CD4-positive, alpha-beta memory T cell (primary cell): ENCODE data around the gene APLP1. TPM values are rescaled to one million over a fixed set of nuclear protein-coding genes. Genes with fewer than 3 reads are reported as not detected.

Source experiments
- CTCF ChIA-PET: fragments of 350-600 bp; sonication (Branson Sonifier 250); formaldehyde crosslinking; loops from one replicate; lab custom pipeline; 2021; ENCODE audit warnings: inconsistent platforms; ENCODE audit not compliant: partially characterized antibody; lab: Charles Lee
- POLR2A ChIA-PET: fragments of 350-600 bp; sonication (Branson Sonifier 250); formaldehyde crosslinking; loops from one replicate; lab custom pipeline; 2021; ENCODE audit not compliant: partially characterized antibody; lab: Charles Lee
- DNase-seq, 5 donors: peaks; one replicate each; pipeline versions ENCODE4 v3.0.0 to v3.0.0-alpha.2; 2020 to 2022; ENCODE audit warnings: mixed read lengths in 1 of 5
- H3K27ac ChIP-seq: one replicate; pipeline ENCODE4 v1.7.0; 2013; ENCODE audit warnings: low read depth, low read length
- H3K27me3 ChIP-seq: 2 replicates; pipeline ENCODE4 v1.7.0; 2013; ENCODE audit warnings: mild to moderate bottlenecking, low read length, moderate library complexity; ENCODE audit not compliant: insufficient read depth
- H3K36me3 ChIP-seq: 2 replicates; pipeline ENCODE4 v1.7.0; 2013; ENCODE audit warnings: mild to moderate bottlenecking, low read length, moderate library complexity; ENCODE audit not compliant: insufficient read depth
- H3K4me1 ChIP-seq: 2 replicates; pipeline ENCODE4 v1.7.0; 2013; ENCODE audit warnings: mild to moderate bottlenecking, low read length, moderate library complexity; ENCODE audit not compliant: insufficient read depth
- H3K4me3 ChIP-seq, 2 donors: one replicate each; pipeline ENCODE4 v1.7.0; 2013; ENCODE audit warnings: low read length in 2 of 2, mild to moderate bottlenecking in 1 of 2
- H3K9me3 ChIP-seq, 2 donors: one replicate each; pipeline ENCODE4 v1.7.0; 2013; ENCODE audit warnings: low read length in 2 of 2, control low read depth in 1 of 2; ENCODE audit not compliant: control insufficient read depth in 1 of 2
- H3K27ac Mint-ChIP-seq, 7 donors: one replicate each; pipeline ENCODE4 v1.8.0; 2020 to 2021; ENCODE audit warnings: mixed read lengths in 7 of 7, mild to moderate bottlenecking in 6 of 7, inconsistent platforms in 3 of 7, moderate library complexity in 3 of 7
- H3K27me3 Mint-ChIP-seq, 2 donors: one replicate each; pipeline ENCODE4 v1.8.0; 2020 to 2021; ENCODE audit warnings: mixed read lengths in 2 of 2
- H3K36me3 Mint-ChIP-seq, 2 donors: one replicate each; pipeline ENCODE4 v1.8.0; 2020 to 2021; ENCODE audit warnings: mixed read lengths in 2 of 2, inconsistent platforms in 1 of 2, mild to moderate bottlenecking in 1 of 2
- H3K4me1 Mint-ChIP-seq, 4 donors: one replicate each; pipeline ENCODE4 v1.8.0; 2020 to 2021; ENCODE audit warnings: mixed read lengths in 4 of 4, mild to moderate bottlenecking in 1 of 4
- H3K4me3 Mint-ChIP-seq, 8 donors: one replicate each; pipeline ENCODE4 v1.8.0; 2020 to 2021; ENCODE audit warnings: mixed read lengths in 8 of 8, mild to moderate bottlenecking in 7 of 8, moderate library complexity in 6 of 8, inconsistent platforms in 3 of 8
- H3K9me3 Mint-ChIP-seq, 8 donors: one replicate each; pipeline ENCODE4 v1.8.0; 2020 to 2021; ENCODE audit warnings: mixed read lengths in 8 of 8, mild to moderate bottlenecking in 5 of 8, inconsistent platforms in 3 of 8, moderate library complexity in 1 of 8
- intact Hi-C: fragments of 100-400 bp; cut with micrococcal nuclease; formaldehyde crosslinking; loops from one replicate; pipeline ENCODE4 v1.15.1; 2023
- polyA plus RNA-seq, 2 donors: library from polyadenylated mRNA; unstranded; fragments of 300-500 nt; fragmentation: Illumina TruSeq; gene quantifications; one replicate each; pipeline ENCODE4 v1.2.3, GENCODE V29; 2021
- total RNA-seq, 2 experiments: library from RNA; stranded (reverse); gene quantifications; one replicate each; pipeline ENCODE4 v1.2.3, GENCODE V29; 2021

APLP1 gene
- total and polyA plus RNA-seq, 4 experiments from 2014 or later = 0.70 TPM; not detected in 3

DNA sequence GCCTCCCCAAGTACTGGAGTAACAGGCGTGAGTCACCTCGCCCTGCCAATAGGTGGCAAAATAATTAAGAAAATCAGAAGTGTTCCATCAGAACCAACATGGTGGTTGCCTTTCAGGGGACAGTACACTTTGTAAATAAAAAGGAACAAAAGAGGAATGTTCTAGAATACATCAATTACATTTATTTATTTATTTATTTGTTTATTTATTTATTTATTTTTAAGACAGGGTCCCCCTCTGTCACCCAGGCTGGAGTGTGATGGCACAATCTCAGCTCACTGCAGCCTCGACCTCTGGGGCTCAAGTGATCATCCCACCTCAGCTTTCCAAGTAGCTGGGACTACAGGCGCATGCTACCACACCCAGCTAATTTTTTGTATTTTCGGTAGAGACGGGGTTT is 52.6 kb downstream of the APLP1 start:
- DNase-seq = no peak
- Mint-ChIP-seq H3K36me3 (peaks cover 0 to 11% of the 10 kb centered on the region in 2 donors), H3K4me3 (no peak overlapping the region), H3K4me1 (peaks cover 0 to 2% (median 0%) of the 10 kb centered on the region in 4 donors), H3K27me3 (no peaks in the 10 kb centered on the region), H3K9me3 (peaks cover 0 to 11% (median 6%) of the 10 kb centered on the region in 8 donors), H3K27ac (no peak overlapping the region)
- H3K27ac ChIP-seq = no peak overlapping the region
- H3K36me3 ChIP-seq = no peaks in the 10 kb centered on the region
- no peaks in the 10 kb centered on the region for H3K9me3 ChIP-seq
- H3K27me3 ChIP-seq = no peaks in the 10 kb centered on the region
- ChIA-PET CTCF (interaction anchor here (1.2 kb wide), 1 partner anchor 37 kb away, joined by 3 read pairs; no protein-coding TSS in a partner anchor), POLR2A (interaction anchor here (0.9 kb wide), 1 partner anchor 20 kb away, joined by 5 read pairs; the partner anchor contains the start of gene NFKBID)
- intact Hi-C loops = no loop called here
- H3K4me1 ChIP-seq = no peaks in the 10 kb centered on the region
- H3K4me3 ChIP-seq = no peak overlapping the region

DNA sequence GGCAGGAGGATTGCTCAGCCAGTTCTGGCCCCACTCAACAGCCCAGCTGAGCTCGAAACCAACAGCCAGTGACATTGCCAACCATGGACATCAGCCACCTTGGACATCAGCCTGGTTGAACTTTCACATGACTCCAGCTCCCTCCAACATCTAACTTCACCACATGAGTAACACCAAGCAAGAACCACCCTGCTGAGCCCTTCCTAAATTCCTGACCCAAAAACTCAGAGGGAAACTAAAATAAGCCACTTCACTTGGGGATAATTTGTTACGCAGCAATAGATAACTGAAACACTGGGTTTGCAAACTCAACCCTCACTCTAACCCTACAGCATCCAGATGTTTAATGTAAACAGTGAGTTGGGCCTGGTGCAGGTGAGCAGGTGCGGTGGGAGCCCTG is 57.1 kb downstream of the APLP1 start:
- Histone ChIP-seq H3K4me3 (no peak overlapping the region), H3K4me1 (peaks cover 22% of the 10 kb centered on the region), H3K9me3 (no peaks in the 10 kb centered on the region), H3K36me3 (no peaks in the 10 kb centered on the region), H3K27me3 (no peaks in the 10 kb centered on the region), H3K27ac (no peak overlapping the region)
- H3K27ac Mint-ChIP-seq = peak overlapping the region in 1 of 7 donors; percentile 32
- H3K27me3 Mint-ChIP-seq = no peaks in the 10 kb centered on the region
- peaks cover 13 to 32% (median 18%) of the 10 kb centered on the region in 4 donors for H3K4me1 Mint-ChIP-seq
- DNase-seq = no peak
- CTCF ChIA-PET = interaction anchor here (0.6 to 1.6 kb wide), 4 partner anchors 8 to 231 kb away, joined by 3 to 4 read pairs (median 3); partner anchors contain the start of gene NFKBID
- no peak overlapping the region for H3K4me3 Mint-ChIP-seq
- POLR2A ChIA-PET = interaction anchor here (1.2 to 2.4 kb wide), 4 partner anchors 21 to 43 kb away, joined by 3 to 11 read pairs (median 4); partner anchors contain the start of gene NFKBID
- H3K36me3 Mint-ChIP-seq = peaks cover 0 to 14% of the 10 kb centered on the region in 2 donors
- H3K9me3 Mint-ChIP-seq = peaks cover 0 to 14% (median 7%) of the 10 kb centered on the region in 8 donors
- intact Hi-C loops = no loop called here

DNA sequence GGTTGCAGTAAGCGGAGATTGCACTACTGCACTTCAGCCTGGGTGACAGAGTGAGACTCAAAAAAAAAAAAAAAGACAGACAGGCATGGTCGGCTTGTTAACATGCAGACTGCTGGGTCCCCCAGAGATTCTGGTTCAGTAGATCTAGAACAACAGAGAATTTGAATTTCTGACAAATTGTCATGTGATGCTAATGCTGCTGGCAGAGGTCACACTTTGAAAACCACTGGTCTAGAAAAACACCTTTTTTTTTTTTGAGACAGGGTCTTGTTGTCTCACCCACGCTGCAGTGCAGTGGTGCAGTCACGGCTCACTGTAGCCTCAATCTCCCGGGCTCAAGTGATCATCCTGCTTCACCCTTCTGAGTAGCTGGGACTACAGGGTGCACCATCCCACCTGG is 60.1 kb downstream of the APLP1 start:
- H3K4me1 Mint-ChIP-seq = peaks cover 23 to 47% (median 32%) of the 10 kb centered on the region in 4 donors
- no peaks in the 10 kb centered on the region for H3K27me3 ChIP-seq
- CTCF ChIA-PET = interaction anchor here (2.0 to 7.2 kb wide), 2 partner anchors 25 to 47 kb away, joined by 5 to 125 read pairs; no protein-coding TSS in a partner anchor
- H3K9me3 Mint-ChIP-seq = peaks cover 0 to 14% (median 7%) of the 10 kb centered on the region in 8 donors
- no peaks in the 10 kb centered on the region for H3K27me3 Mint-ChIP-seq
- DNase-seq = peak in 1 of 5 donors; percentile 2
- intact Hi-C loops = no loop called here
- no peaks in the 10 kb centered on the region for H3K9me3 ChIP-seq
- peak overlapping the region in 4 of 7 donors; percentile 42 to 73 (median 64) for H3K27ac Mint-ChIP-seq
- no peaks in the 10 kb centered on the region for H3K36me3 ChIP-seq
- peaks cover 0 to 14% of the 10 kb centered on the region in 2 donors for H3K36me3 Mint-ChIP-seq
- no peak overlapping the region for H3K27ac ChIP-seq
- H3K4me1 ChIP-seq = peaks cover 36% of the 10 kb centered on the region
- peak overlapping the region in 2 of 8 donors; percentile 8 to 12 for H3K4me3 Mint-ChIP-seq
- POLR2A ChIA-PET = interaction anchor here (0.9 to 3.6 kb wide), 3 partner anchors 24 to 38 kb away, joined by 4 to 73 read pairs (median 5); partner anchors contain the start of gene HCST
- H3K4me3 ChIP-seq = no peak overlapping the region

Other genes with a start within 250 kb of the APLP1 start
- 10 to 100 TPM; 53.0 to 55.8 TPM for gene RBM42, start 239.5 kb upstream of the APLP1 start, total RNA-seq
- 10 to 100 TPM; 42.9 to 61.0 TPM for gene RBM42, start 239.5 kb upstream of the APLP1 start, polyA plus RNA-seq
- gene ETV2, start 226.8 kb upstream of the APLP1 start, total RNA-seq = 1 to 10 TPM in 1 of 2 experiments, not detected in 1; 1.3 TPM
- gene ETV2, start 226.8 kb upstream of the APLP1 start, polyA plus RNA-seq = 1 to 10 TPM; 1.1 to 1.2 TPM
- gene COX6B1, start 220.3 kb upstream of the APLP1 start, total RNA-seq = 100 to 1,000 TPM; 212 to 250 TPM
- 100 to 1,000 TPM; 747 to 810 TPM for gene COX6B1, start 220.3 kb upstream of the APLP1 start, polyA plus RNA-seq
- gene UPK1A, start 202.1 kb upstream of the APLP1 start, total RNA-seq = under 1 TPM; 0.55 to 0.72 TPM
- gene UPK1A, start 202.1 kb upstream of the APLP1 start, polyA plus RNA-seq = not detected
- under 1 TPM; 0.49 to 0.50 TPM for gene ZBTB32, start 164.0 kb upstream of the APLP1 start, total RNA-seq
- under 1 TPM in 1 of 2 donors, not detected in 1; 0.45 TPM for gene ZBTB32, start 164.0 kb upstream of the APLP1 start, polyA plus RNA-seq
- gene KMT2B, start 150.6 kb upstream of the APLP1 start, total RNA-seq = 10 to 100 TPM; 83.4 to 84.3 TPM
- 1 to 10 TPM in 1 of 2 donors, not detected in 1; 2.8 TPM for gene KMT2B, start 150.6 kb upstream of the APLP1 start, polyA plus RNA-seq
- 100 to 1,000 TPM; 119 to 124 TPM for gene IGFLR1, start 126.1 kb upstream of the APLP1 start, total RNA-seq
- gene IGFLR1, start 126.1 kb upstream of the APLP1 start, polyA plus RNA-seq = 10 to 100 TPM; 93.9 to 99.5 TPM
- gene U2AF1L4, start 123.2 kb upstream of the APLP1 start, total RNA-seq = 10 to 100 TPM; 60.5 to 65.2 TPM
- 10 to 100 TPM; 48.7 to 50.9 TPM for gene U2AF1L4, start 123.2 kb upstream of the APLP1 start, polyA plus RNA-seq
- gene PSENEN, start 122.9 kb upstream of the APLP1 start, total RNA-seq = 10 to 100 TPM; 27.2 TPM
- 10 to 100 TPM; 84.6 to 89.9 TPM for gene PSENEN, start 122.9 kb upstream of the APLP1 start, polyA plus RNA-seq
- gene LIN37, start 120.0 kb upstream of the APLP1 start, total RNA-seq = 10 to 100 TPM; 26.3 to 29.4 TPM
- 10 to 100 TPM in 1 of 2 donors, 1 to 10 TPM in 1; 8.3 to 13.3 TPM for gene LIN37, start 120.0 kb upstream of the APLP1 start, polyA plus RNA-seq
- not detected for gene HSPB6, start 111.5 kb upstream of the APLP1 start, total RNA-seq
- not detected for gene HSPB6, start 111.5 kb upstream of the APLP1 start, polyA plus RNA-seq
- gene PROSER3, start 110.4 kb upstream of the APLP1 start, total RNA-seq = 10 to 100 TPM; 45.1 to 46.5 TPM
- 10 to 100 TPM in 1 of 2 donors, 1 to 10 TPM in 1; 2.0 to 11.8 TPM for gene PROSER3, start 110.4 kb upstream of the APLP1 start, polyA plus RNA-seq
- gene ARHGAP33, start 93.0 kb upstream of the APLP1 start, total RNA-seq = 10 to 100 TPM; 15.8 to 19.4 TPM
- gene ARHGAP33, start 93.0 kb upstream of the APLP1 start, polyA plus RNA-seq = under 1 TPM in 1 of 2 donors, not detected in 1; 0.29 TPM
- not detected for gene PRODH2, start 55.7 kb upstream of the APLP1 start, total RNA-seq
- not detected for gene PRODH2, start 55.7 kb upstream of the APLP1 start, polyA plus RNA-seq
- not detected for gene NPHS1, start 16.1 kb upstream of the APLP1 start, total RNA-seq
- not detected for gene NPHS1, start 16.1 kb upstream of the APLP1 start, polyA plus RNA-seq
- not detected for gene KIRREL2, start 11.7 kb upstream of the APLP1 start, total RNA-seq
- gene KIRREL2, start 11.7 kb upstream of the APLP1 start, polyA plus RNA-seq = under 1 TPM in 1 of 2 donors, not detected in 1; 0.08 TPM
- gene NFKBID, start 32.0 kb downstream of the APLP1 start, total RNA-seq = 10 to 100 TPM; 36.6 to 50.0 TPM
- gene NFKBID, start 32.0 kb downstream of the APLP1 start, polyA plus RNA-seq = 1 to 10 TPM; 1.3 to 7.1 TPM
- 10 to 100 TPM; 66.2 to 75.2 TPM for gene HCST, start 34.0 kb downstream of the APLP1 start, total RNA-seq
- 100 to 1,000 TPM; 567 to 684 TPM for gene HCST, start 34.0 kb downstream of the APLP1 start, polyA plus RNA-seq
- 10 to 100 TPM; 12.7 to 17.3 TPM for gene TYROBP, start 39.7 kb downstream of the APLP1 start, total RNA-seq
- gene TYROBP, start 39.7 kb downstream of the APLP1 start, polyA plus RNA-seq = 1 to 10 TPM; 2.3 to 2.5 TPM
- gene LRFN3, start 67.8 kb downstream of the APLP1 start, total RNA-seq = 10 to 100 TPM; 15.7 to 16.3 TPM
- 1 to 10 TPM in 1 of 2 donors, under 1 TPM in 1; 0.45 to 2.4 TPM for gene LRFN3, start 67.8 kb downstream of the APLP1 start, polyA plus RNA-seq
- 10 to 100 TPM; 25.7 to 25.8 TPM for gene SDHAF1, start 126.6 kb downstream of the APLP1 start, total RNA-seq
- 10 to 100 TPM; 21.9 to 41.3 TPM for gene SDHAF1, start 126.6 kb downstream of the APLP1 start, polyA plus RNA-seq
- 1 to 10 TPM; 4.8 to 5.0 TPM for gene SYNE4, start 140.2 kb downstream of the APLP1 start, total RNA-seq
- under 1 TPM in 1 of 2 donors, not detected in 1; 0.25 TPM for gene SYNE4, start 140.2 kb downstream of the APLP1 start, polyA plus RNA-seq
- gene ALKBH6, start 145.6 kb downstream of the APLP1 start, total RNA-seq = 10 to 100 TPM; 50.9 to 51.0 TPM
- 10 to 100 TPM; 20.8 to 21.0 TPM for gene ALKBH6, start 145.6 kb downstream of the APLP1 start, polyA plus RNA-seq
- gene CLIP3, start 164.3 kb downstream of the APLP1 start, total RNA-seq = 1 to 10 TPM; 2.4 TPM
- gene CLIP3, start 164.3 kb downstream of the APLP1 start, polyA plus RNA-seq = 1 to 10 TPM in 1 of 2 donors, under 1 TPM in 1; 0.37 to 1.5 TPM
- gene THAP8, start 185.7 kb downstream of the APLP1 start, total RNA-seq = 1 to 10 TPM; 5.1 to 7.0 TPM
- gene THAP8, start 185.7 kb downstream of the APLP1 start, polyA plus RNA-seq = 1 to 10 TPM; 4.0 to 8.6 TPM
- 1 to 10 TPM; 1.3 to 1.7 TPM for gene WDR62, start 186.3 kb downstream of the APLP1 start, total RNA-seq
- gene WDR62, start 186.3 kb downstream of the APLP1 start, polyA plus RNA-seq = under 1 TPM in 1 of 2 donors, not detected in 1; 0.08 TPM
- gene OVOL3, start 242.6 kb downstream of the APLP1 start, total RNA-seq = not detected
- not detected for gene OVOL3, start 242.6 kb downstream of the APLP1 start, polyA plus RNA-seq
- 10 to 100 TPM; 52.4 to 55.0 TPM for gene POLR2I, start 246.3 kb downstream of the APLP1 start, total RNA-seq
- 100 to 1,000 TPM; 146 to 163 TPM for gene POLR2I, start 246.3 kb downstream of the APLP1 start, polyA plus RNA-seq
- 100 to 1,000 TPM; 148 TPM for gene TBCB, start 246.9 kb downstream of the APLP1 start, total RNA-seq
- 100 to 1,000 TPM; 256 to 308 TPM for gene TBCB, start 246.9 kb downstream of the APLP1 start, polyA plus RNA-seq